Calu3 (cell line): ENCODE measurements around the gene CDC42SE2. TPM values are rescaled to one million over a fixed set of nuclear protein-coding genes. Genes with fewer than 3 reads are reported as not detected.

ENCODE experiments used
- BruUV-seq: library from RNA; stranded (reverse); fragments of 400-500 nt; replicated peaks from 2 replicates; lab custom pipeline; 2021; lab: Mats Ljungman, UMichigan
- CTCF ChIA-PET: fragments of 300-600 bp; sonication (Branson Sonifier 250); formaldehyde crosslinking; loops from one replicate; lab custom pipeline; 2022; ENCODE audit warnings: antibody characterized with exemption; lab: Charles Lee
- DNase-seq: peaks from one replicate; pipeline ENCODE4 v3.0.0; 2022
- H3K27ac Mint-ChIP-seq: one replicate; pipeline ENCODE4 v1.8.0; 2022; ENCODE audit warnings: mixed read lengths; ENCODE audit not compliant: unreplicated experiment
- H3K27me3 Mint-ChIP-seq: one replicate; pipeline ENCODE4 v1.8.0; 2022; ENCODE audit warnings: mixed read lengths; ENCODE audit not compliant: unreplicated experiment
- H3K36me3 Mint-ChIP-seq: one replicate; pipeline ENCODE4 v1.8.0; 2022; ENCODE audit warnings: mild to moderate bottlenecking, moderate library complexity, mixed read lengths; ENCODE audit not compliant: insufficient read depth, unreplicated experiment
- H3K4me1 Mint-ChIP-seq: one replicate; pipeline ENCODE4 v1.8.0; 2022; ENCODE audit warnings: mild to moderate bottlenecking, low read depth, mixed read lengths; ENCODE audit not compliant: unreplicated experiment
- H3K4me3 Mint-ChIP-seq: one replicate; pipeline ENCODE4 v1.8.0; 2022; ENCODE audit warnings: mild to moderate bottlenecking, low read depth, moderate library complexity, mixed read lengths; ENCODE audit not compliant: unreplicated experiment
- H3K9me3 Mint-ChIP-seq: one replicate; pipeline ENCODE4 v1.8.0; 2022; ENCODE audit warnings: low read depth, mixed read lengths; ENCODE audit not compliant: unreplicated experiment
- intact Hi-C: fragments of 100-400 bp; cut with micrococcal nuclease; formaldehyde crosslinking; loops from one replicate; pipeline ENCODE4 v1.10.0; 2022; ENCODE audit not compliant: unreplicated experiment
- total RNA-seq: library from RNA; stranded (reverse); gene quantifications from 2 replicates; pipeline ENCODE4 v1.2.3, GENCODE V29; 2022
- TF ChIP-seq, protein P1 (sequence below): fragments of 200-600 bp; IDR thresholded peaks from one replicate; pipeline ENCODE4 v1.8.0; 2022; ENCODE audit warnings: antibody characterized with exemption; ENCODE audit not compliant: unreplicated experiment

CDC42SE2 gene
- total RNA-seq, 1 experiment from 2014 or later = 63.9 TPM

DNA sequence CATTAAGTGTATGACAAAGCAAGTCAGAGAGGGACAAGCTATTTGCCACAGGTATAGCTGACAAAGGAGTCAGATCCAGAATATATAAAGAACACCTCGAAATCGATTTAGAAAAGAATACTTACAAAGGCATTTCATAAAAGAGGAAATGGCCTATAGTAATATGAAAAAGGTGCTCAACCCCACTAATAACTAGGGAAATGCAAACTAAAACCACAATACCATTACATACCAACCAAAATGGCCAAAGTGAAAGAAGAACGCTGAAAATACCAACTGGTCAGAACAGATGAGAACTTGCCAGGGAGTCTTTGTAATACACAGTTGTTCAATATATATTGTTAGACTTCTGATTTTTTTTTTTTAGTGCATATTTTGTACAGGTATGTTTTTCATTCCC, 152.9 kb downstream of the CDC42SE2 start:
- intact Hi-C loops = loop anchor here (1.0 to 5.0 kb wide), 4 partner anchors 252 to 1518 kb away; no protein-coding TSS in a partner anchor
- Mint-ChIP-seq H3K4me3 (no peak overlapping the region), H3K9me3 (no peaks in the 10 kb centered on the region), H3K36me3 (peaks cover 15% of the 10 kb centered on the region), H3K27me3 (no peaks in the 10 kb centered on the region), H3K4me1 (no peaks in the 10 kb centered on the region), H3K27ac (no peak overlapping the region)
- no peak for DNase-seq
- CTCF ChIA-PET = no interaction called here
- TF ChIP-seq, protein P1, sequence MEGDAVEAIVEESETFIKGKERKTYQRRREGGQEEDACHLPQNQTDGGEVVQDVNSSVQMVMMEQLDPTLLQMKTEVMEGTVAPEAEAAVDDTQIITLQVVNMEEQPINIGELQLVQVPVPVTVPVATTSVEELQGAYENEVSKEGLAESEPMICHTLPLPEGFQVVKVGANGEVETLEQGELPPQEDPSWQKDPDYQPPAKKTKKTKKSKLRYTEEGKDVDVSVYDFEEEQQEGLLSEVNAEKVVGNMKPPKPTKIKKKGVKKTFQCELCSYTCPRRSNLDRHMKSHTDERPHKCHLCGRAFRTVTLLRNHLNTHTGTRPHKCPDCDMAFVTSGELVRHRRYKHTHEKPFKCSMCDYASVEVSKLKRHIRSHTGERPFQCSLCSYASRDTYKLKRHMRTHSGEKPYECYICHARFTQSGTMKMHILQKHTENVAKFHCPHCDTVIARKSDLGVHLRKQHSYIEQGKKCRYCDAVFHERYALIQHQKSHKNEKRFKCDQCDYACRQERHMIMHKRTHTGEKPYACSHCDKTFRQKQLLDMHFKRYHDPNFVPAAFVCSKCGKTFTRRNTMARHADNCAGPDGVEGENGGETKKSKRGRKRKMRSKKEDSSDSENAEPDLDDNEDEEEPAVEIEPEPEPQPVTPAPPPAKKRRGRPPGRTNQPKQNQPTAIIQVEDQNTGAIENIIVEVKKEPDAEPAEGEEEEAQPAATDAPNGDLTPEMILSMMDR = no peak
- BruUV-seq = no TSS peak

DNA sequence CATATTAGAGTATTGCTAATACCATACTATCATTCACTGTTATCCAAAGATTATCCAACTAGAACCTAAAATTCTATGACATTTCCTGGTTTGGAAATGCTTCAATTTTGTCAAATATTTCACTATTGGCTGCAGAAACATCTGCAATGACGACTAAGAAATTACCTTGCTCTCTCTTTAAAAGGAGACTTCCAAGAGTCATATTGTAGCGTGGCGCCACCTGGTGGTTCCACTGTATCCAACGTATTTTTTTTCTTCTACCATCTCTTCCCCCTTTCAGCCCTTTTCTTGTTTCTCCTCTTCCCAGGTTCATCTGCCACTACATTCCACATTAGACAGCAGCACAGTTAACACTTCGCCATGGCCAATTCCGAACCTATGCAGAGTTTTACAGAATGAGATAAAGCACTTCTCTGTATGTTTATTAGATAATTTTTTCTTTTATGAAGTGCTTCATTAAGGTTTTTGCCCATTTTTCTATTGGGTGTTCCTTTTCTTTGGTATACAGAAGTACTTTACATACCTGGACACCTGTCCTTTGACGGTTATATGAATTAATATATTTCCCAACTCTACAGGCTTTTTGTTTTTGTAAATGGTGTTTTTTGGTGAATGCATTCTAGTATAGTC, 153.5 kb downstream of the CDC42SE2 start:
- CTCF ChIA-PET = no interaction called here
- Mint-ChIP-seq H3K36me3 (peaks cover 15% of the 10 kb centered on the region), H3K27ac (peak overlapping the region; percentile 42), H3K27me3 (no peaks in the 10 kb centered on the region), H3K4me3 (no peak overlapping the region), H3K4me1 (no peaks in the 10 kb centered on the region), H3K9me3 (no peaks in the 10 kb centered on the region)
- intact Hi-C loops = loop anchor here (1.0 to 5.0 kb wide), 4 partner anchors 253 to 1519 kb away; no protein-coding TSS in a partner anchor
- no TSS peak for BruUV-seq
- peak; percentile 86 for DNase-seq
- TF ChIP-seq, protein P1 = peak; percentile 80

DNA sequence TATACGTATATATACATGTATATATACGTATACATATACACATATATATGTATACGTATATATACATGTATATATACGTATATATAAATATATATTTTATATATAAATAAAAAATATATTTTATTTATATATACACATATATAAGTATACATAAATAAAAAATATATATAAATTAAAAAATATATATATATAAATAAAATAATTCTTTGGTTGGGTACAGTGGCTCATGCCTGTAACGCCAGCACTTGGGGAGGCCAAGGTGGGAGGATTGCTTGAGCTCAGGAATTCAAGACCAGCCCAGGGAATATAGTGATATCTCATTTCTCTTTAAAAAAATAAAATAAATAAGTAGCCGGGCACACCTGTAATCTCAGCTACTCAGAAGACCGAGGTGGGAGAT, 155.0 kb downstream of the CDC42SE2 start:
- CTCF ChIA-PET = no interaction called here
- TF ChIP-seq, protein P1 = no peak
- DNase-seq = no peak
- Mint-ChIP-seq H3K4me1 (no peaks in the 10 kb centered on the region), H3K9me3 (no peaks in the 10 kb centered on the region), H3K27me3 (no peaks in the 10 kb centered on the region), H3K4me3 (no peak overlapping the region), H3K36me3 (peaks cover 10% of the 10 kb centered on the region), H3K27ac (no peak overlapping the region)
- BruUV-seq = no TSS peak
- intact Hi-C loops = loop anchor here (5.0 kb wide), 1 partner anchor 307 kb away; no protein-coding TSS in a partner anchor

GRCh38 chr5:131419877-131420276, 156.0 kb downstream of the CDC42SE2 start:
- TF ChIP-seq, protein P1 = no peak
- no peaks in the 10 kb centered on the region for H3K4me1 Mint-ChIP-seq
- CTCF ChIA-PET = no interaction called here
- no peak overlapping the region for H3K27ac Mint-ChIP-seq
- no peak overlapping the region for H3K4me3 Mint-ChIP-seq
- no TSS peak for BruUV-seq
- DNase-seq = no peak
- no peaks in the 10 kb centered on the region for H3K27me3 Mint-ChIP-seq
- peaks cover 10% of the 10 kb centered on the region for H3K36me3 Mint-ChIP-seq
- intact Hi-C loops = loop anchor here (5.0 kb wide), 2 partner anchors 308 to 642 kb away; partner anchors contain the start of gene IL3
- no peaks in the 10 kb centered on the region for H3K9me3 Mint-ChIP-seq
